Tibial nerve (tissue), 4 donors: ENCODE measurements around the gene CA10.

Experiments
- EP300 ChIP-seq, 2 donors: sonication (generic); formaldehyde crosslinking; IDR thresholded peaks; one replicate each; pipeline ENCODE4 v1.6.1; 2017; ENCODE audit warnings: antibody characterized with exemption in 2 of 2, mild to moderate bottlenecking in 1 of 2
- POLR2A ChIP-seq, 2 donors: fragments of 450-650 bp; IDR thresholded peaks; one replicate each; pipeline ENCODE4 v1.6.1; 2017; ENCODE audit warnings: antibody characterized with exemption in 2 of 2, mild to moderate bottlenecking in 2 of 2, moderate library complexity in 2 of 2
- TF ChIP-seq, protein P1 (sequence below), 5 experiments: fragments of 200-600 bp in 3 of 5; fragments of 450-650 bp in 2 of 5; sonication (generic) in 3 of 5; IDR thresholded peaks; one replicate each; pipeline ENCODE4 v1.5.1; 2016 to 2019; ENCODE audit warnings: antibody characterized with exemption in 5 of 5, mild to moderate bottlenecking in 3 of 5, moderate library complexity in 2 of 5

GRCh38 chr17:52026075-52026474, 132.4 kb downstream of the CA10 start:
- TF ChIP-seq, protein P1, sequence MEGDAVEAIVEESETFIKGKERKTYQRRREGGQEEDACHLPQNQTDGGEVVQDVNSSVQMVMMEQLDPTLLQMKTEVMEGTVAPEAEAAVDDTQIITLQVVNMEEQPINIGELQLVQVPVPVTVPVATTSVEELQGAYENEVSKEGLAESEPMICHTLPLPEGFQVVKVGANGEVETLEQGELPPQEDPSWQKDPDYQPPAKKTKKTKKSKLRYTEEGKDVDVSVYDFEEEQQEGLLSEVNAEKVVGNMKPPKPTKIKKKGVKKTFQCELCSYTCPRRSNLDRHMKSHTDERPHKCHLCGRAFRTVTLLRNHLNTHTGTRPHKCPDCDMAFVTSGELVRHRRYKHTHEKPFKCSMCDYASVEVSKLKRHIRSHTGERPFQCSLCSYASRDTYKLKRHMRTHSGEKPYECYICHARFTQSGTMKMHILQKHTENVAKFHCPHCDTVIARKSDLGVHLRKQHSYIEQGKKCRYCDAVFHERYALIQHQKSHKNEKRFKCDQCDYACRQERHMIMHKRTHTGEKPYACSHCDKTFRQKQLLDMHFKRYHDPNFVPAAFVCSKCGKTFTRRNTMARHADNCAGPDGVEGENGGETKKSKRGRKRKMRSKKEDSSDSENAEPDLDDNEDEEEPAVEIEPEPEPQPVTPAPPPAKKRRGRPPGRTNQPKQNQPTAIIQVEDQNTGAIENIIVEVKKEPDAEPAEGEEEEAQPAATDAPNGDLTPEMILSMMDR (IDR thresholded peaks at IDR 0.05): no peak
- no peak for TF ChIP-seq POLR2A (IDR thresholded peaks at IDR 0.05)
- TF ChIP-seq EP300 (IDR thresholded peaks at IDR 0.05): no peak
